ENCODE data around the gene CERCAM.

Gene CERCAM

DNA sequence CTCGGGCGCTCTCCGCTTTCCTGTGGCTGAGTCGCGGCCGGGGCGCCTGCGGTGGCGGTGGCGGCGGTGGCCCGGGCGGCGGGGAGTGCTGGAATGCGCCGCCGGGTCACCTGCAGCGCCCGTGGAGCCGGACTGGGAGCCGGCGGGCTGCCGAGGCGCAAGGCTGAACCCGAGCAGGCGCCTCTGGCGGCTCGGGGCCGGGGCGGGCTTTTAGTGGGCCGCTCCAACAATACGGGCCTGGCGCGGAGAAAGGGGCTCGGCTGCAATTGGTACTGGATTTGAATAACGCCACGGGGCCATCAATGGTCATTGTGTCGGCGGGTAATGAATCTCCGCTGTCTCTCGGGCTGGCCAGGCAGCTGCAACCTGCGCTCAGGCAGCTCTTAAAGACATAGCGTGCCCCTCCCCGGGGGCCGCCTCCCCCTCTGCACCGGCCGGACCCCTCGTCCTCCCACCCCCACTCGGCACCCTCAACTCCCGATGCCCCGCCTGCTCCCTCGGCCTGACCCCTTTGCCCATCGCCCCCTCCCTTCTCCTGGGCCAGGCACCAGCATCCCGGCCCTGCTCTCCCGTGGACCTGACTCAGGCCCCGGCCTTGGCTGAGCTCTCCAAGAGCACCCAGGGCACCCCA, 27.4 kb upstream of the CERCAM start:
- no peak for DNase-seq (ENCODE audit: extremely low read depth, low read depth)
- TF ChIP-seq, protein P1, sequence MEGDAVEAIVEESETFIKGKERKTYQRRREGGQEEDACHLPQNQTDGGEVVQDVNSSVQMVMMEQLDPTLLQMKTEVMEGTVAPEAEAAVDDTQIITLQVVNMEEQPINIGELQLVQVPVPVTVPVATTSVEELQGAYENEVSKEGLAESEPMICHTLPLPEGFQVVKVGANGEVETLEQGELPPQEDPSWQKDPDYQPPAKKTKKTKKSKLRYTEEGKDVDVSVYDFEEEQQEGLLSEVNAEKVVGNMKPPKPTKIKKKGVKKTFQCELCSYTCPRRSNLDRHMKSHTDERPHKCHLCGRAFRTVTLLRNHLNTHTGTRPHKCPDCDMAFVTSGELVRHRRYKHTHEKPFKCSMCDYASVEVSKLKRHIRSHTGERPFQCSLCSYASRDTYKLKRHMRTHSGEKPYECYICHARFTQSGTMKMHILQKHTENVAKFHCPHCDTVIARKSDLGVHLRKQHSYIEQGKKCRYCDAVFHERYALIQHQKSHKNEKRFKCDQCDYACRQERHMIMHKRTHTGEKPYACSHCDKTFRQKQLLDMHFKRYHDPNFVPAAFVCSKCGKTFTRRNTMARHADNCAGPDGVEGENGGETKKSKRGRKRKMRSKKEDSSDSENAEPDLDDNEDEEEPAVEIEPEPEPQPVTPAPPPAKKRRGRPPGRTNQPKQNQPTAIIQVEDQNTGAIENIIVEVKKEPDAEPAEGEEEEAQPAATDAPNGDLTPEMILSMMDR (IDR thresholded peaks at IDR 0.05; ENCODE audit: low read depth, low read length, missing control alignments), result no peak
- H3K4me3 ChIP-seq (replicated peaks; ENCODE audit: low read depth, low read length), result no peak overlapping the region

DNA sequence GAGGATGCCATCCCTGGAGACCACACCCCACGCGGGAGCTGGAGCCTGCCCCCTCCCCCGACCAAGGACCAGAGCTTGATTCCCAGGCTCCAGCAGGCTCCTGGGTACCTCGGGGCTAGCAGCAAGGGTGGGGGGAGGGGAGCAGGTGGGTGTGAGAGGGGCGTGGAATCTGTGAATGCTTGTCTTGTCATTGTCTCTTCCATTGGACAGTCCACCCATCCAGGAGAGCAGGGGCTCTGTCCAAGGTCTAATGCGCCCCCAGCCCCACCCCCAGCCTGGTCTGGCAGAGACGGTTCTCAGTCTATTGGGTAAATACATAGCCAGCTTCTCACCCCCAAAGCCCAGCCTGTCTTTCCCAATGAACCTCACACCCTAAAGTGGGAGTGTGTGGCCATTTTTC, 26.7 kb upstream of the CERCAM start:
- TF ChIP-seq, protein P1 (IDR thresholded peaks at IDR 0.05; ENCODE audit: low read depth, low read length, missing control alignments), result no peak
- H3K4me3 ChIP-seq (replicated peaks; ENCODE audit: low read depth, low read length), result no peak overlapping the region
- DNase-seq (ENCODE audit: extremely low read depth, low read depth), result no peak

DNA sequence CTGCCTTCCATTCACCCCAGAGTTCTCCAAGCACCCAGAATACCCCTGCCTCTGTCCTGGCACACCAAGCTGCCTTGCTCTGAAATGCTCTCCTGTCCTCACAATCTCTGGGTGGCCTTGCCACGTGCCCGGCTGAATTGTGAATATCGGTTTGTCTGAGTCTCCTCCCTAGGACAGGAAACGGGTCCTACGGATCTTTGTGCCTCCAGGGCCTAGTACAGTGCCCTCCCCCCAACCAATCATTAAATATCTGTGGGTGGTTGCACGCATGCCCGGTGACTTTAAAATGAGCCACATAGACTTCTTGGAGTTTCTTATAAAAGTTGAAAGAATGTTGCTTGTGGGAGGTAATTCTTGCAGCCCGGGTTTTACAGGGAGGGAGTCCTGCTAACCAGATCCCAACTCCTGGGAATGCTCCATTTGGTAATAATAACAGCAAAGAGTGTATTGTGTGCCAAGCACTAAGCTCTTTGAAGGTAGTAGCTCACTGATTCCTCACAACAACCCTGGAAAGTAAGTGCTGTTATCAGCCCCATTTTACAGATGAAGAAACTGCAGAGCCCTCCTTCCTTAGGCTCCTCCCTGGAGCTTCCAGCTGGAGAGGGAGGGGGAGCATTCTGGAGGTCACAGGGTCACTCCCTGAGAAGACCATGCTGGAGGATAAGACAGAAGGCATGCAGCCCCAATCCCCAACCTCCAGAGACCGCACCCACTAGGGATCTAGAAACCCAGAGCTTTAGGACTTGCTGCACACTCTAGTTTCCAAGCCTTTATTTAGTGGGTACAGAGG, 26.1 kb upstream of the CERCAM start:
- TF ChIP-seq, protein P1 (IDR thresholded peaks at IDR 0.05; ENCODE audit: low read depth, low read length, missing control alignments), result no peak
- no peak for DNase-seq (ENCODE audit: extremely low read depth, low read depth)
- H3K4me3 ChIP-seq (replicated peaks; ENCODE audit: low read depth, low read length), result no peak overlapping the region

GRCh38 chr9:128396970-128397613, 23.6 kb upstream of the CERCAM start:
- no peak for DNase-seq (ENCODE audit: extremely low read depth, low read depth)
- no peak overlapping the region for H3K4me3 ChIP-seq (replicated peaks; ENCODE audit: low read depth, low read length)
- TF ChIP-seq, protein P1 (IDR thresholded peaks at IDR 0.05; ENCODE audit: low read depth, low read length, missing control alignments), result no peak

- TF ChIP-seq, protein P1 (IDR thresholded peaks at IDR 0.05; ENCODE audit: low read depth, low read length, missing control alignments), result no peak
- DNase-seq (ENCODE audit: extremely low read depth, low read depth), result no peak
- H3K4me3 ChIP-seq (replicated peaks; ENCODE audit: low read depth, low read length), result no peak overlapping the region
Measured at GRCh38 chr9:128397831-128398230, 22.8 kb upstream of the CERCAM start.

DNA sequence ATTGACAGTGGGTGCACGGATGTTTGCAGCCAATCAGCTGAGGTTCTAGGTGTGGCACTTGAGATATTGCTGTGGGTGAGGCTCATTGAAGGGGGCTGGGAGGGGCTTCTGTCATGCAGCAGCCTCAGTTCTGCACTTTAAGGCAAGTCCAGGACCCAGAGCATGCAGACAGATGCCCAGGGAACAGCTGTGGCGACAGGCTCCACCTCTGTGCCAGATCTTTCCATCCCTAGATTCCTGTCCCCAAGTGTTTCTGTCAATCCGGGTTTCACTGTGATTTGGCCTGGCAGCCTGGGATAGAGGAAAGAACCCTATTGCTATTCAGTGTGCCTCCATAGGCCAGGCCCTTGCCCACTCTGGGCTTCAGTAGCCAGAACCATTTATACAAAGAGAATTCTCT, 20.8 kb upstream of the CERCAM start:
- TF ChIP-seq, protein P1 (IDR thresholded peaks at IDR 0.05; ENCODE audit: low read depth, low read length, missing control alignments), result no peak
- H3K4me3 ChIP-seq (replicated peaks; ENCODE audit: low read depth, low read length), result no peak overlapping the region
- no peak for DNase-seq (ENCODE audit: extremely low read depth, low read depth)
